Measurements from ENCODE around the gene PDCD1.
"Not testable (repeated sequence)": the region's sequence is repeated elsewhere in the genome, so short reads cannot be mapped to it uniquely, and the experiment has no call there.

The PDCD1 gene

GRCh38 chr2:241811201-241811951 is 47.3 kb downstream of the PDCD1 start:
- no peak for DNase-seq

- DNase-seq, result no peak
Measured at GRCh38 chr2:241810307-241811200, 48.1 kb downstream of the PDCD1 start.

DNA sequence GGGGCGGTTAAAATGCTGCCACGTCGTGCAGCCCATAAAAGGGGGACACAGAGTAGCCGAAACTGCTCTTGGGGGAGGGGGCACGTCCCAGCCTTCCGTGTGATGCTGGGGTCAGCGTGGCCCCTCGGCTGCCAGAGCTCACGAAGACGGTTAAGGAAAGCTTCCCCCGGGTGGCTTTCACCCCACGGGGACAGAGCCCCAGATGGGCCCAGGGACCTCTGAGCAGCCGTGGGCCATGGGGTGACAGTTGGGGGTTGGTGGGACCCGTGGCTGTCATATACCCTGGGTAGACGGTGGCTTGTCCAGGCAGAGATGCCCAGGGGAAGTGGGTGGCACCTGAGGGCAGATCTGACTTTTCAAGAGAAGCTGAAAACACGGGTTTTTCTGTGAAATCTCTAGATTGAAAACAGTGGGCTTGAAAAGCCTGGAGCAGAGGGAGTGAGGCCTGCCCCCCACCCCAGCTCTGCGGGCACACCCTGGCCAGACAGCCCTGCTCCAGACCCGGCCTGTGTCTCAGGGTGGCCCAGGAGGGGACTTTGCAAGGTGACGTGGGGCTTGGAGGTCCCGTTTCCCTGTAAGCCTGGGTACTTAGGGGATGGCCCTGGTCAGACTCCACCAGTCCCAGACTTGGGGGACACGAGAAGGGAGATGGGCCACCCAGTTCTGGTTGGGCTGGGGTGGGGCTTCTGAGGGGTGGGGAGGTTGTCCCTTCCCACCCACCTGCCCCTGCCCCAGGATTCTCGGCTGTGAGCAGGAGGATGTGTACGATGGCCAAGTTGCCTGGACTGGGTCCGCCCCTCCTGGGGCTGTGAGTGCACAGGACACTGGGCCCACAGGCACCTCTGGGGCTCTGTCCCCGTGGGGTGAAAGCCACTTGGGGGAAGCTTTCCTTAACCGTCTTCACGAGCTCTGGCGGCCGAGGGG is 49.0 kb downstream of the PDCD1 start:
- no peak for DNase-seq

DNA sequence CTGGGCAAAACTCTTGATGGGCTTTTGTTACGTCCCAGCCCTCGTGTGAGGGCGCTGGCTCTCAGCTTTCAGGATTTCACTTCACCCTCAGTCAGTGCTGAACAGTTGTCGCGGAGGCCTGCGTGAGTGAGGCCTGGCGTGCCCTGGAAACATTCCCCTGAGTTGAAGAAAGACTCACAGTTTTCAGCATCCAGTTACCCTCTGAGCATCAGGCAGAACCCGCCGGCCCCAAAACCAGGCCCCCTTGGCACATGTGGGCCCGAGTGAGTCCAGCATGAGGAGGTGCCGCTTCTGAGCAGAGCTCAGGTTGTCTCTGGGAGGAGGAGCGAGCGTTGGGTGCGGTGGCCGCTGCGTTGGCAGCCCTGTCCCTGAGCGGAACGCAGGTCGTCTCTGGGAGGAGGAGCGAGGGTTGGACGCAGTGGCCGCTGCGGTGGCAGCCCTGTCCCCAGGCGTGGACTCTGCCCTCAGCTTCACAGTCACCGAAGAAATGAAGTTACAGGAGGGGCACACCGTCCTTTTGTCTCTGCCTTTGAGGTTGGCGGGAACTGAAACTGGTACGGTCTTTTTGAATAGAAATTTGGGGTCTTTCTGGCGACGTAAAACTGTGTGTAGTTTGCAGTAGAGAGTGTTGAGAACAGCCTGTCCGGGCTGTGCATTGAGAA is 49.8 kb downstream of the PDCD1 start, which contains the start of gene NEU4:
Gene NEU4 (plus strand): TSS at position 473 of the 662 bp plus-strand sequence. CDS start 5,292 bp downstream, outside the sequence.
- no peak for DNase-seq

- DNase-seq, result no peak
Measured at GRCh38 chr2:241808051-241808720, 50.5 kb downstream of the PDCD1 start.

- DNase-seq, result not testable (repeated sequence)
Measured at GRCh38 chr2:241806217-241806616, 52.5 kb downstream of the PDCD1 start.

- DNase-seq, result peak in 1 of 2 donors; percentile 29
Measured at GRCh38 chr2:241804326-241805229, 54.1 kb downstream of the PDCD1 start.

GRCh38 chr2:241803387-241804325 is 55.0 kb downstream of the PDCD1 start:
- DNase-seq, result peak; percentile 22 to 63

- DNase-seq, result no peak
Measured at GRCh38 chr2:241802421-241803318, 56.0 kb downstream of the PDCD1 start.

- no peak for DNase-seq
Measured at GRCh38 chr2:241801611-241802420, 56.9 kb downstream of the PDCD1 start.

DNA sequence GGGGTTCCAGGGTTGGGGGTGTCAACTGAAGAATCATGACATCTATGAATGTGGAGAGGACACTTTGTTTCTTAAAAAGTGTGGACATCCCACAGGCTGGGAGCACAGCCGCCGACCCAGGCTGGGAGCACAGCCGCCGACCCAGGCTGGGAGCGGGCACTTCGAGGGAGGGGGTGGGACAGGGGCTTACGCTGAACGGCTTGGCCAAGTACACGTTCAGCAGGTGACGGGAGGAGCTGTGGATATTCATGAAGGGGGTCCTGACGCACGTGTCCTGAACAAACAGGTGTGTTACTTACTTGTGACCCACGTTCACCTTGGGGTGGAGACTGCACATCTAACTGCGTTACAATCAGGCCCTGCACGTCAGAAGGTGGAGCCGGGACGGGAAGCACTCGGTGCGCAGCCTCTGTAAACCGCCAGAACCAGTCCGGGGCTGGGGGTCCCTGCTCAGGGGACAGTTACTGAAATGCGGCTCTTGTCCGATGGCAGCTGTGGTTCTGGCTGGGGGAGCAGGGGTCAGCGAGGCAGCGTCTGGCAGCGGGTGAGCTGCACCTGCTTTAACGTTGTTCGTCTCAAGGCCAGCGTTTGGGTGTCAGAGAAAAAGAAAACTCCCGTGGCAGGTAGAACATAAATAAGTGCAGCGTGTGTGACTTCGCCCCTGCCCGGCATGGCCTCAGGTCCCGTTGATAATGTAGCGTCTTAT is 58.3 kb downstream of the PDCD1 start:
- not testable (repeated sequence) for DNase-seq
